Smooth muscle cell (in vitro differentiated cells): ENCODE results near the gene S1PR3. TPM values are rescaled to one million over a fixed set of nuclear protein-coding genes. Genes with fewer than 3 reads are reported as not detected.
A peak's percentile ranks its signal among the peaks of the same experiment; 100 is the strongest.

Source experiments
- DNase-seq: peaks from one replicate; lab custom pipeline; 2025; ENCODE audit not compliant: unreplicated experiment; lab: John Stamatoyannopoulos, UW
- H2AFZ ChIP-seq: fragments of 200-600 bp; sonication (generic); 2 replicates; pipeline ENCODE4 v1.6.0; 2016; ENCODE audit warnings: antibody characterized with exemption, low read depth, mild to moderate bottlenecking
- H3F3A ChIP-seq: fragments of 200-600 bp; sonication (generic); 2 replicates; pipeline ENCODE4 v1.6.0; 2017; ENCODE audit warnings: antibody characterized with exemption, low read depth
- H3K27ac ChIP-seq: fragments of 200-600 bp; sonication (generic); 2 replicates; pipeline ENCODE4 v1.5.1; 2016; ENCODE audit warnings: low read depth, mild to moderate bottlenecking
- H3K27me3 ChIP-seq: fragments of 200-600 bp; sonication (generic); 2 replicates; pipeline ENCODE4 v1.6.1; 2016; ENCODE audit warnings: low read depth, mild to moderate bottlenecking
- H3K36me3 ChIP-seq: fragments of 200-600 bp; sonication (generic); 2 replicates; pipeline ENCODE4 v1.5.1; 2016; ENCODE audit warnings: low read depth
- H3K4me1 ChIP-seq: fragments of 200-600 bp; sonication (generic); 2 replicates; pipeline ENCODE4 v1.5.1; 2016; ENCODE audit warnings: low read depth
- H3K4me2 ChIP-seq: fragments of 200-600 bp; sonication (generic); 2 replicates; pipeline ENCODE4 v1.6.0; 2016; ENCODE audit warnings: mild to moderate bottlenecking
- H3K4me3 ChIP-seq: fragments of 200-600 bp; sonication (generic); 2 replicates; pipeline ENCODE4 v1.5.1; 2016; ENCODE audit warnings: mild to moderate bottlenecking
- H3K79me2 ChIP-seq: fragments of 200-600 bp; sonication (generic); 2 replicates; pipeline ENCODE4 v1.6.0; 2016; ENCODE audit warnings: low read depth, mild to moderate bottlenecking
- H3K9ac ChIP-seq: fragments of 200-600 bp; sonication (generic); 2 replicates; pipeline ENCODE4 v1.6.0; 2016; ENCODE audit warnings: low read depth
- H3K9me3 ChIP-seq: fragments of 200-600 bp; sonication (generic); replicated peaks from 2 replicates; pipeline ENCODE4 v1.5.1; 2016; ENCODE audit warnings: low read depth
- H4K20me1 ChIP-seq: fragments of 200-600 bp; sonication (generic); 2 replicates; pipeline ENCODE4 v1.6.0; 2016; ENCODE audit warnings: low read depth
- CTCF ChIP-seq: fragments of 200-600 bp; sonication (generic); IDR thresholded peaks from 2 replicates; pipeline ENCODE4 v1.5.1; 2017; ENCODE audit warnings: borderline replicate concordance, mild to moderate bottlenecking, antibody characterized with exemption; ENCODE audit not compliant: insufficient read depth, poor library complexity, severe bottlenecking
- WGBS: methylation state at CpG from one replicate; pipeline ENCODE4 v1.1.7; 2016; ENCODE audit warnings: low lambda C conversion rate; 5-methylcytosine and 5-hydroxymethylcytosine counted together
- polyA plus RNA-seq: library from polyadenylated mRNA; unstranded; fragments of >200 nt; fragmentation: Nextera tagmentation; extraction: Ambion mirVana; gene quantifications from 2 replicates; pipeline ENCODE4 v1.2.1, GENCODE V29; 2016
- total RNA-seq: library from RNA; depleted of rRNA; stranded (reverse); fragments of >200 nt; gene quantifications from 2 replicates; pipeline ENCODE4 v1.2.3, GENCODE V29; 2014

The S1PR3 gene
- total and polyA plus RNA-seq, 2 experiments from 2014 or later = 184 to 246 TPM

GRCh38 chr9:88998911-88999310 is 7.6 kb downstream of the S1PR3 start:
- DNase-seq = no peak
- Histone ChIP-seq H3K36me3 (peaks cover 3% of the 10 kb centered on the region), H3K27ac (peak overlapping the region; percentile 59), H2AFZ (no peak overlapping the region), H3K27me3 (no peaks in the 10 kb centered on the region), H3K4me1 (peaks cover 28% of the 10 kb centered on the region), H4K20me1 (peaks cover 97% of the 10 kb centered on the region), H3K4me2 (no peak overlapping the region), H3K79me2 (peaks cover 59% of the 10 kb centered on the region), H3K9ac (no peak overlapping the region), H3K9me3 (no peaks in the 10 kb centered on the region), H3F3A (peaks cover 39% of the 10 kb centered on the region), H3K4me3 (no peak overlapping the region)
- no peak for TF ChIP-seq CTCF
- 62% methylated on average over 9 of the region's 9 CpGs for WGBS

GRCh38 chr9:89000371-89000781 is 9.1 kb downstream of the S1PR3 start:
- peaks cover 16% of the 10 kb centered on the region for H3K4me1 ChIP-seq
- WGBS = 81% methylated on average over 9 of the region's 9 CpGs

GRCh38 chr9:89000973-89001916 is 10.0 kb downstream of the S1PR3 start:
- H3K79me2 ChIP-seq = peaks cover 46% of the 10 kb centered on the region
- H3K4me3 ChIP-seq = no peak overlapping the region
- 52% methylated on average over 52 of the region's 52 CpGs for WGBS
- H3K27ac ChIP-seq = peak overlapping the region; percentile 59
- H2AFZ ChIP-seq = no peak overlapping the region
- peaks cover 27% of the 10 kb centered on the region for H3F3A ChIP-seq
- no peaks in the 10 kb centered on the region for H3K9me3 ChIP-seq
- peak; percentile 72 for TF ChIP-seq CTCF
- peak; percentile 59 for DNase-seq
- no peaks in the 10 kb centered on the region for H3K27me3 ChIP-seq
- H3K9ac ChIP-seq = no peak overlapping the region
- H3K4me1 ChIP-seq = peaks cover 13% of the 10 kb centered on the region
- peaks cover 97% of the 10 kb centered on the region for H4K20me1 ChIP-seq
- H3K36me3 ChIP-seq = peaks cover 3% of the 10 kb centered on the region
- peak overlapping the region; percentile 48 for H3K4me2 ChIP-seq

More at GRCh38 chr9:89000371-89000781, 9.1 kb downstream of the S1PR3 start:
- no peak for DNase-seq
- Histone ChIP-seq H3K27me3 (no peaks in the 10 kb centered on the region), H3K36me3 (peaks cover 3% of the 10 kb centered on the region), H3F3A (peaks cover 35% of the 10 kb centered on the region), H3K9me3 (no peaks in the 10 kb centered on the region), H3K79me2 (peaks cover 55% of the 10 kb centered on the region), H3K9ac (no peak overlapping the region), H3K27ac (peak overlapping the region; percentile 59), H3K4me3 (no peak overlapping the region), H2AFZ (no peak overlapping the region), H4K20me1 (peaks cover 97% of the 10 kb centered on the region), H3K4me2 (peak overlapping the region; percentile 48)
- no peak for TF ChIP-seq CTCF
